ENCODE data around the gene TNRC18.

- peak in 4 of 6 experiments; percentile 16 to 66 (median 30) for TF ChIP-seq CTCF (IDR thresholded peaks at IDR 0.05)
- no peak for TF ChIP-seq EP300 (IDR thresholded peaks at IDR 0.05)
Measured at GRCh38 chr7:5396542-5396941, 27.1 kb downstream of the TNRC18 start.
